Nephron (organoid): Measurements from ENCODE around the gene ZFYVE28.

Experiments used
- H3K27ac Mint-ChIP-seq, 3 experiments: 2 replicates each; pipeline ENCODE4 v1.8.0; 2020; ENCODE audit warnings: mixed read lengths in 3 of 3, mild to moderate bottlenecking in 2 of 3, moderate library complexity in 1 of 3
- H3K27me3 Mint-ChIP-seq: 2 replicates; pipeline ENCODE4 v1.8.0; 2021; ENCODE audit warnings: low read depth, mild to moderate bottlenecking, moderate library complexity, mixed read lengths
- H3K36me3 Mint-ChIP-seq: 2 replicates; pipeline ENCODE4 v1.8.0; 2020; ENCODE audit warnings: low read depth, mixed read lengths
- H3K4me1 Mint-ChIP-seq: 2 replicates; pipeline ENCODE4 v1.8.0; 2020; ENCODE audit warnings: mixed read lengths
- H3K4me3 Mint-ChIP-seq, 3 experiments: 2 replicates each; pipeline ENCODE4 v1.8.0; 2020; ENCODE audit warnings: mild to moderate bottlenecking in 3 of 3, mixed read lengths in 3 of 3, moderate library complexity in 2 of 3
- H3K9me3 Mint-ChIP-seq: 2 replicates; pipeline ENCODE4 v1.8.0; 2020; ENCODE audit warnings: mixed read lengths
- CTCF ChIP-seq, 3 experiments: fragments of 200-600 bp; sonication (generic); IDR thresholded peaks; one replicate each; pipeline ENCODE4 v1.5.0; 2021; ENCODE audit warnings: antibody characterized with exemption in 3 of 3; ENCODE audit not compliant: unreplicated experiment in 3 of 3

ZFYVE28 gene

GRCh38 chr4:2362266-2363055, 56.0 kb downstream of the ZFYVE28 start:
- Mint-ChIP-seq H3K36me3 (no peaks in the 10 kb centered on the region), H3K27ac (peak overlapping the region in 1 of 3 experiments; percentile 35), H3K4me1 (peaks cover 33% of the 10 kb centered on the region), H3K4me3 (no peak overlapping the region), H3K27me3 (peaks cover 4% of the 10 kb centered on the region), H3K9me3 (no peaks in the 10 kb centered on the region)
- TF ChIP-seq CTCF (IDR thresholded peaks at IDR 0.05; ENCODE audit: unreplicated experiment in 3 of 3), result no peak

- Mint-ChIP-seq H3K4me3 (no peak overlapping the region), H3K36me3 (no peaks in the 10 kb centered on the region), H3K4me1 (peaks cover 27% of the 10 kb centered on the region), H3K27ac (peak overlapping the region in 1 of 3 experiments; percentile 35), H3K27me3 (peaks cover 4% of the 10 kb centered on the region), H3K9me3 (no peaks in the 10 kb centered on the region)
- TF ChIP-seq CTCF (IDR thresholded peaks at IDR 0.05; ENCODE audit: unreplicated experiment in 3 of 3), result no peak
These were observed 56.8 kb downstream of the ZFYVE28 start for GRCh38 chr4:2361366-2362265.

DNA sequence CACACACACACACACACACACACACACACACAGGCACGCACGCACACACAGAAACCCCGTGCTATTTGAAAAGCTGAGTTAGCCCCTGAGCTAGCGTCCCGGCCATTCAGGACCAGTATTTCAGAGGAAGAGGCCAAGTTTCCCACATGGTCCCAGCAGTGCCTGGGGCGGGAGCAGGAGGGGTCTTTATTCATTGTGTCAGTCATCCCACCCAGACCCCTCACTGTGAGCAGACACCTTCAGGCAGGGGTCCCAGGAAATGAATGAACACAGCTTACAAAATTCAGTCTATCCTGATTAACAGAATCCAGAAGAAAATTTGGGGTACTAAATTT, 58.1 kb downstream of the ZFYVE28 start:
- no peak for TF ChIP-seq CTCF (IDR thresholded peaks at IDR 0.05; ENCODE audit: unreplicated experiment in 3 of 3)
- Mint-ChIP-seq H3K27ac (no peak overlapping the region), H3K9me3 (no peaks in the 10 kb centered on the region), H3K36me3 (no peaks in the 10 kb centered on the region), H3K4me1 (peaks cover 18% of the 10 kb centered on the region), H3K27me3 (peaks cover 8% of the 10 kb centered on the region), H3K4me3 (no peak overlapping the region)

- no peak for TF ChIP-seq CTCF (IDR thresholded peaks at IDR 0.05; ENCODE audit: unreplicated experiment in 3 of 3)
- peaks cover 8% of the 10 kb centered on the region for H3K27me3 Mint-ChIP-seq
- H3K36me3 Mint-ChIP-seq, result no peaks in the 10 kb centered on the region
- peaks cover 18% of the 10 kb centered on the region for H3K4me1 Mint-ChIP-seq
- H3K9me3 Mint-ChIP-seq, result no peaks in the 10 kb centered on the region
- no peak overlapping the region for H3K4me3 Mint-ChIP-seq
- no peak overlapping the region for H3K27ac Mint-ChIP-seq
These were observed 58.7 kb downstream of the ZFYVE28 start for GRCh38 chr4:2359591-2360395.

GRCh38 chr4:2357821-2358745, 60.4 kb downstream of the ZFYVE28 start:
- H3K27me3 Mint-ChIP-seq, result peaks cover 12% of the 10 kb centered on the region
- no peak for TF ChIP-seq CTCF (IDR thresholded peaks at IDR 0.05; ENCODE audit: unreplicated experiment in 3 of 3)
- no peak overlapping the region for H3K4me3 Mint-ChIP-seq
- H3K27ac Mint-ChIP-seq, result no peak overlapping the region
- no peaks in the 10 kb centered on the region for H3K9me3 Mint-ChIP-seq
- no peaks in the 10 kb centered on the region for H3K36me3 Mint-ChIP-seq
- H3K4me1 Mint-ChIP-seq, result peaks cover 18% of the 10 kb centered on the region
